GM23338 (cell line): Measurements from ENCODE around the gene PITPNC1. TPM values are rescaled to one million over a fixed set of nuclear protein-coding genes. Genes with fewer than 3 reads are reported as not detected.

Experiments used
- ATAC-seq: fragments of 200-7000 bp; cut with Tn5 transposase; 3 replicates; pipeline ENCODE4 v1.9.1; 2020
- DNase-seq: peaks from one replicate; pipeline ENCODE4 v3.0.0-alpha.2; 2015; ENCODE audit warnings: low spot score
- H2AFZ ChIP-seq: fragments of 200-600 bp; sonication (generic); 2 replicates; pipeline ENCODE4 v1.8.0; 2016; ENCODE audit warnings: antibody characterized with exemption, mild to moderate bottlenecking, moderate library complexity
- H3F3A ChIP-seq: fragments of 200-600 bp; sonication (generic); replicated peaks from 2 replicates; pipeline ENCODE4 v1.8.0; 2017; ENCODE audit warnings: antibody characterized with exemption, mixed run types, low read depth
- H3K27ac ChIP-seq: fragments of 200-600 bp; sonication (generic); 2 replicates; pipeline ENCODE4 v1.6.1; 2016; ENCODE audit warnings: low read depth
- H3K27me3 ChIP-seq: fragments of 200-600 bp; sonication (generic); 2 replicates; pipeline ENCODE4 v1.8.0; 2016; ENCODE audit warnings: mild to moderate bottlenecking, mixed run types, moderate library complexity; ENCODE audit not compliant: insufficient read depth
- H3K36me3 ChIP-seq: fragments of 200-600 bp; sonication (generic); 2 replicates; pipeline ENCODE4 v1.8.0; 2016; ENCODE audit warnings: mild to moderate bottlenecking; ENCODE audit not compliant: insufficient read depth
- H3K4me1 ChIP-seq: fragments of 200-600 bp; sonication (generic); 2 replicates; pipeline ENCODE4 v1.8.0; 2016; ENCODE audit warnings: mild to moderate bottlenecking, moderate library complexity; ENCODE audit not compliant: insufficient read depth
- H3K4me2 ChIP-seq: fragments of 200-600 bp; sonication (generic); 2 replicates; pipeline ENCODE4 v1.7.1; 2017; ENCODE audit warnings: mixed run types
- H3K4me3 ChIP-seq: fragments of 200-600 bp; sonication (generic); 2 replicates; pipeline ENCODE4 v1.6.1; 2016; ENCODE audit warnings: mixed run types
- H3K79me2 ChIP-seq: fragments of 200-600 bp; sonication (generic); replicated peaks from 2 replicates; pipeline ENCODE4 v1.8.0; 2017; ENCODE audit warnings: mild to moderate bottlenecking; ENCODE audit not compliant: insufficient read depth
- H3K9me2 ChIP-seq: fragments of 200-600 bp; sonication (generic); 2 replicates; pipeline ENCODE4 v1.8.0; 2017; ENCODE audit not compliant: insufficient read depth
- H4K20me1 ChIP-seq: fragments of 200-600 bp; sonication (generic); replicated peaks from 2 replicates; pipeline ENCODE4 v1.8.0; 2017; ENCODE audit warnings: mild to moderate bottlenecking; ENCODE audit not compliant: insufficient read depth
- H3K27ac Mint-ChIP-seq: 2 replicates; pipeline ENCODE4 v1.8.0; 2020; ENCODE audit warnings: inconsistent platforms, mild to moderate bottlenecking, moderate library complexity, mixed read lengths
- H3K27me3 Mint-ChIP-seq: 3 replicates; pipeline ENCODE4 v1.8.0; 2022; ENCODE audit warnings: low read depth, mild to moderate bottlenecking, moderate library complexity, mixed read lengths, inconsistent platforms; ENCODE audit not compliant: insufficient read depth, poor library complexity
- H3K36me3 Mint-ChIP-seq: 3 replicates; pipeline ENCODE4 v1.8.0; 2021; ENCODE audit warnings: low read depth, mild to moderate bottlenecking, inconsistent platforms, moderate library complexity, mixed read lengths
- H3K4me1 Mint-ChIP-seq: 3 replicates; pipeline ENCODE4 v1.8.0; 2020; ENCODE audit warnings: mild to moderate bottlenecking, inconsistent platforms, mixed read lengths
- H3K4me3 Mint-ChIP-seq: 3 replicates; pipeline ENCODE4 v1.8.0; 2021; ENCODE audit warnings: moderate library complexity, mild to moderate bottlenecking, inconsistent platforms, mixed read lengths
- H3K9me3 Mint-ChIP-seq: 3 replicates; pipeline ENCODE4 v1.8.0; 2020; ENCODE audit warnings: moderate library complexity, mild to moderate bottlenecking, inconsistent platforms, mixed read lengths
- CREB1 ChIP-seq: fragments of 250-450 bp; sonication (Bioruptor Pico); IDR thresholded peaks from 2 replicates; pipeline ENCODE4 v1.5.0; 2020; ENCODE audit warnings: low read depth, mild to moderate bottlenecking, moderate library complexity
- CTCF ChIP-seq, 2 experiments: fragments of 200-600 bp in 1 of 2; sonication (generic) in 1 of 2; conservative IDR thresholded peaks; 2 replicates each; pipeline versions ENCODE4 v1.5.1 to v1.6.1; 2016 to 2017; ENCODE audit warnings: antibody characterized with exemption in 2 of 2, low read depth in 2 of 2, mild to moderate bottlenecking in 2 of 2, moderate library complexity in 1 of 2
- ETS1 ChIP-seq: IDR thresholded peaks from 2 replicates; pipeline ENCODE4 v1.6.1; 2016; ENCODE audit warnings: antibody characterized with exemption
- EZH2 ChIP-seq: fragments of 200-600 bp; sonication (generic); IDR thresholded peaks from one replicate; pipeline ENCODE4 v1.8.0; 2017; ENCODE audit warnings: antibody characterized with exemption, mild to moderate bottlenecking, low read depth; ENCODE audit not compliant: unreplicated experiment
- EZH2phosphoT487 ChIP-seq: fragments of 200-600 bp; sonication (generic); IDR thresholded peaks from one replicate; pipeline ENCODE4 v1.8.1; 2018; ENCODE audit warnings: antibody characterized with exemption; ENCODE audit not compliant: unreplicated experiment
- JUNB ChIP-seq: IDR thresholded peaks from one replicate; pipeline ENCODE4 v1.6.1; 2016; ENCODE audit warnings: antibody characterized with exemption; ENCODE audit not compliant: unreplicated experiment
- NANOG ChIP-seq: IDR thresholded peaks from 2 replicates; pipeline ENCODE4 v1.6.1; 2016; ENCODE audit warnings: antibody characterized with exemption, borderline replicate concordance
- POLR2AphosphoS5 ChIP-seq: IDR thresholded peaks from 2 replicates; pipeline ENCODE4 v1.6.1; 2016; ENCODE audit warnings: antibody characterized with exemption, low read depth
- REST ChIP-seq: IDR thresholded peaks from one replicate; pipeline ENCODE4 v1.6.1; 2018; ENCODE audit warnings: antibody characterized with exemption; ENCODE audit not compliant: unreplicated experiment
- STAT1 ChIP-seq: IDR thresholded peaks from one replicate; pipeline ENCODE4 v1.6.1; 2016; ENCODE audit warnings: antibody characterized with exemption; ENCODE audit not compliant: unreplicated experiment
- ZNF331 ChIP-seq: fragments of 250-450 bp; sonication (Bioruptor Pico); IDR thresholded peaks from 2 replicates; pipeline ENCODE4 v1.5.0; 2020; ENCODE audit warnings: low read depth, mild to moderate bottlenecking, moderate library complexity
- polyA plus RNA-seq: library from polyadenylated mRNA; unstranded; fragments of >200 nt; fragmentation: Nextera tagmentation; extraction: Ambion mirVana; gene quantifications from 2 replicates; pipeline ENCODE4 v1.2.1, GENCODE V29; 2016
- total RNA-seq: library from RNA; depleted of rRNA; stranded (reverse); fragments of >200 nt; shearing (Covaris generic); gene quantifications from 2 replicates; pipeline ENCODE4 v1.2.3, GENCODE V29; 2014

PITPNC1 gene
- total and polyA plus RNA-seq, 2 experiments from 2014 or later: 23.0 to 32.6 TPM

GRCh38 chr17:67601897-67602296 lies 224.8 kb downstream of the PITPNC1 start (continued):
- no peak for TF ChIP-seq STAT1
- TF ChIP-seq CREB1 (CRISPR knock-in tag): no peak
- no peak for TF ChIP-seq EZH2phosphoT487
- no peak for TF ChIP-seq EZH2
- TF ChIP-seq POLR2AphosphoS5: no peak
- no peak for TF ChIP-seq REST
- TF ChIP-seq JUNB: no peak
- TF ChIP-seq NANOG: no peak
- TF ChIP-seq CTCF (conservative IDR thresholded peaks at IDR 0.05; ENCODE audit: low read depth in 2 of 2): no peak
- no peak for TF ChIP-seq ETS1
- no peak for TF ChIP-seq ZNF331 (CRISPR knock-in tag)

GRCh38 chr17:67602444-67602843 lies 225.4 kb downstream of the PITPNC1 start:
- no peak for DNase-seq
- no peaks in the 10 kb centered on the region for H3K36me3 ChIP-seq
- no peak for ATAC-seq
- H3K4me2 ChIP-seq: no peak overlapping the region
- Mint-ChIP-seq H3K36me3 (peaks cover 17% of the 10 kb centered on the region), H3K9me3 (peaks cover 12% of the 10 kb centered on the region; the same call in 2 of the 3 replicates), H3K27ac (no peak overlapping the region), H3K4me3 (no peak overlapping the region), H3K27me3 (peaks cover 6% of the 10 kb centered on the region), H3K4me1 (peaks cover 22% of the 10 kb centered on the region)
- peaks cover 23% of the 10 kb centered on the region for H3K4me1 ChIP-seq
- no peaks in the 10 kb centered on the region for H3K27me3 ChIP-seq
- peaks cover under 1% of the 10 kb centered on the region; the same call in 1 of the 2 replicates for H3K79me2 ChIP-seq
- H3K4me3 ChIP-seq: no peak overlapping the region
- H3K27ac ChIP-seq: no peak overlapping the region
- H3F3A ChIP-seq: no peaks in the 10 kb centered on the region
- H3K9me2 ChIP-seq: peaks cover 4% of the 10 kb centered on the region; the same call in 1 of the 2 replicates
- H4K20me1 ChIP-seq: no peaks in the 10 kb centered on the region
- no peak overlapping the region for H2AFZ ChIP-seq
- TF ChIP-seq CREB1 (CRISPR knock-in tag) (no peak), CTCF (conservative IDR thresholded peaks at IDR 0.05; ENCODE audit: low read depth in 2 of 2) (no peak), POLR2AphosphoS5 (no peak), REST (no peak), ETS1 (no peak), STAT1 (no peak)
